ENCODE measurements around the gene CUL3.

The CUL3 gene

GRCh38 chr2:224479826-224480225, 105.3 kb downstream of the CUL3 start:
- Histone ChIP-seq H3K27me3 (ENCODE audit: insufficient read depth, low read depth) (no peaks in the 10 kb centered on the region), H3K36me3 (ENCODE audit: insufficient read depth) (no peaks in the 10 kb centered on the region), H3K4me2 (no peak overlapping the region), H2AFZ (ENCODE audit: low read depth) (no peak overlapping the region), H3K9ac (no peak overlapping the region), H3K4me1 (ENCODE audit: low read depth, poor library complexity, severe bottlenecking) (peaks cover 4% of the 10 kb centered on the region), H4K20me1 (ENCODE audit: insufficient read depth) (no peaks in the 10 kb centered on the region), H3K27ac (no peak overlapping the region), H3K4me3 (IDR thresholded peaks at IDR 0.05; ENCODE audit: insufficient read depth, low read depth, low read length) (no peak overlapping the region), H3K79me2 (ENCODE audit: insufficient read depth, low read depth) (no peaks in the 10 kb centered on the region)
- TF ChIP-seq CTCF (conservative IDR thresholded peaks at IDR 0.05; ENCODE audit: low read depth, low read length) = no peak

GRCh38 chr2:224472827-224473226, 112.3 kb downstream of the CUL3 start:
- H3K9ac ChIP-seq = no peak overlapping the region
- H3K27me3 ChIP-seq (ENCODE audit: insufficient read depth, low read depth) = no peaks in the 10 kb centered on the region
- no peak overlapping the region for H2AFZ ChIP-seq (ENCODE audit: low read depth)
- no peak overlapping the region for H3K27ac ChIP-seq
- no peaks in the 10 kb centered on the region for H3K4me1 ChIP-seq (ENCODE audit: low read depth, poor library complexity, severe bottlenecking)
- no peak for TF ChIP-seq CTCF (conservative IDR thresholded peaks at IDR 0.05; ENCODE audit: low read depth, low read length)
- no peaks in the 10 kb centered on the region for H3K79me2 ChIP-seq (ENCODE audit: insufficient read depth, low read depth)
- no peak overlapping the region for H3K4me3 ChIP-seq (IDR thresholded peaks at IDR 0.05; ENCODE audit: insufficient read depth, low read depth, low read length)
- no peaks in the 10 kb centered on the region; the same call in 1 of the 2 replicates for H4K20me1 ChIP-seq (ENCODE audit: insufficient read depth)
- H3K36me3 ChIP-seq (ENCODE audit: insufficient read depth) = no peaks in the 10 kb centered on the region
- no peak overlapping the region for H3K4me2 ChIP-seq

- no peaks in the 10 kb centered on the region for H3K36me3 ChIP-seq (ENCODE audit: insufficient read depth)
These were observed 113.0 kb downstream of the CUL3 start for GRCh38 chr2:224472137-224472536.

GRCh38 chr2:224469374-224469964, 115.7 kb downstream of the CUL3 start:
- Histone ChIP-seq H2AFZ (ENCODE audit: low read depth) (no peak overlapping the region), H3K4me2 (no peak overlapping the region), H3K4me3 (IDR thresholded peaks at IDR 0.05; ENCODE audit: insufficient read depth, low read depth, low read length) (no peak overlapping the region), H3K9ac (no peak overlapping the region), H4K20me1 (ENCODE audit: insufficient read depth) (no peaks in the 10 kb centered on the region; the same call in 1 of the 2 replicates), H3K4me1 (ENCODE audit: low read depth, poor library complexity, severe bottlenecking) (no peaks in the 10 kb centered on the region), H3K27ac (no peak overlapping the region), H3K36me3 (ENCODE audit: insufficient read depth) (no peaks in the 10 kb centered on the region), H3K27me3 (ENCODE audit: insufficient read depth, low read depth) (no peaks in the 10 kb centered on the region), H3K79me2 (ENCODE audit: insufficient read depth, low read depth) (no peaks in the 10 kb centered on the region)
- TF ChIP-seq CTCF (conservative IDR thresholded peaks at IDR 0.05; ENCODE audit: low read depth, low read length) = no peak

More at GRCh38 chr2:224472137-224472536, 113.0 kb downstream of the CUL3 start:
- Histone ChIP-seq H3K4me3 (IDR thresholded peaks at IDR 0.05; ENCODE audit: insufficient read depth, low read depth, low read length) (no peak overlapping the region), H3K27ac (no peak overlapping the region), H3K4me2 (no peak overlapping the region), H2AFZ (ENCODE audit: low read depth) (no peak overlapping the region), H4K20me1 (ENCODE audit: insufficient read depth) (no peaks in the 10 kb centered on the region; the same call in 1 of the 2 replicates), H3K4me1 (ENCODE audit: low read depth, poor library complexity, severe bottlenecking) (no peaks in the 10 kb centered on the region), H3K9ac (no peak overlapping the region), H3K27me3 (ENCODE audit: insufficient read depth, low read depth) (no peaks in the 10 kb centered on the region), H3K79me2 (ENCODE audit: insufficient read depth, low read depth) (no peaks in the 10 kb centered on the region)
- TF ChIP-seq CTCF (conservative IDR thresholded peaks at IDR 0.05; ENCODE audit: low read depth, low read length) = no peak
